ENCODE data around the gene TBC1D5.

Gene TBC1D5

GRCh38 chr3:17219593-17219992 lies 522.8 kb downstream of the TBC1D5 start:
- no peak overlapping the region for H3K4me3 ChIP-seq (ENCODE audit: low read depth, low read length)
- DNase-seq (ENCODE audit: low read depth) = no peak
- TF ChIP-seq CTCF (IDR thresholded peaks at IDR 0.05; ENCODE audit: control insufficient read depth, extremely low read depth, insufficient read depth) = no peak

GRCh38 chr3:17218587-17218986 lies 523.8 kb downstream of the TBC1D5 start:
- no peak overlapping the region for H3K4me3 ChIP-seq (ENCODE audit: low read depth, low read length)
- DNase-seq (ENCODE audit: low read depth) = no peak
- no peak for TF ChIP-seq CTCF (IDR thresholded peaks at IDR 0.05; ENCODE audit: control insufficient read depth, extremely low read depth, insufficient read depth)

GRCh38 chr3:17217588-17217987 lies 524.8 kb downstream of the TBC1D5 start:
- TF ChIP-seq CTCF (IDR thresholded peaks at IDR 0.05; ENCODE audit: control insufficient read depth, extremely low read depth, insufficient read depth) = no peak
- DNase-seq (ENCODE audit: low read depth) = no peak
- H3K4me3 ChIP-seq (ENCODE audit: low read depth, low read length) = no peak overlapping the region

GRCh38 chr3:17213102-17213501 lies 529.3 kb downstream of the TBC1D5 start:
- no peak for DNase-seq (ENCODE audit: low read depth)
- TF ChIP-seq CTCF (IDR thresholded peaks at IDR 0.05; ENCODE audit: control insufficient read depth, extremely low read depth, insufficient read depth) = no peak

GRCh38 chr3:17207979-17208378 lies 534.5 kb downstream of the TBC1D5 start:
- DNase-seq (ENCODE audit: low read depth) = no peak
- H3K4me3 ChIP-seq (ENCODE audit: low read depth, low read length) = no peak overlapping the region
- no peak for TF ChIP-seq CTCF (IDR thresholded peaks at IDR 0.05; ENCODE audit: control insufficient read depth, extremely low read depth, insufficient read depth)

More at GRCh38 chr3:17213102-17213501, 529.3 kb downstream of the TBC1D5 start:
- H3K4me3 ChIP-seq (ENCODE audit: low read depth, low read length) = no peak overlapping the region

GRCh38 chr3:17207019-17207418 lies 535.4 kb downstream of the TBC1D5 start:
- TF ChIP-seq CTCF (IDR thresholded peaks at IDR 0.05; ENCODE audit: control insufficient read depth, extremely low read depth, insufficient read depth) = no peak
- DNase-seq (ENCODE audit: low read depth) = no peak
- no peak overlapping the region for H3K4me3 ChIP-seq (ENCODE audit: low read depth, low read length)

GRCh38 chr3:17204049-17204650 lies 538.3 kb downstream of the TBC1D5 start:
- TF ChIP-seq CTCF (IDR thresholded peaks at IDR 0.05; ENCODE audit: control insufficient read depth, extremely low read depth, insufficient read depth) = no peak
- no peak for DNase-seq (ENCODE audit: low read depth)
- no peak overlapping the region for H3K4me3 ChIP-seq (ENCODE audit: low read depth, low read length)
